ENCODE measurements around the gene ZNF564.
"Not testable (repeated sequence)": the region's sequence is repeated elsewhere in the genome, so short reads cannot be mapped to it uniquely, and the experiment has no call there.

ZNF564 gene

GRCh38 chr19:12551060-12551832 lies at the start of gene ZNF564:
TSS of gene ZNF564 (minus strand) at chr19:12551482. CDS start at chr19:12551332, 150 bp downstream.
- peak; percentile 97 for FAIRE-seq

DNA sequence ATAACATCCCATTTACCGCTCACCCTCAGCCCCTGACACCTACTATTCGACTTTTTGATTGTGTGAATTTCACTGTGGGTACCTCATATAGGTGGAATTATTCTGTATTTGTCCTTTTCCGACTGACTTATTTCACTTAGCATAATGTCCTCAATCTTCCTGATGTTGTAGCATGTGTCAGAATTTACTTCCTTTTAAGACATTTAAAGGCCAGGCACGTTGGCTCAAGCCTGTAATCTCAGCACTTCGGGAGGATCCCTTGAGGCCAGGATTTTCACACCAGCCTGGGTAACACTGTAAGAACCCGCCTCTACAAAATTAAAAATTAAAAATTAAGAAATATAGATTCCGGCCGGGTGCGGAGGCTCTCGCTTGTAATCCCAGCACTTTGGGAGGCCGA lies 46.3 kb upstream of the ZNF564 start:
- FAIRE-seq = no peak

- FAIRE-seq = no peak
Observed at GRCh38 chr19:12596927-12597548, 45.8 kb upstream of the ZNF564 start.

DNA sequence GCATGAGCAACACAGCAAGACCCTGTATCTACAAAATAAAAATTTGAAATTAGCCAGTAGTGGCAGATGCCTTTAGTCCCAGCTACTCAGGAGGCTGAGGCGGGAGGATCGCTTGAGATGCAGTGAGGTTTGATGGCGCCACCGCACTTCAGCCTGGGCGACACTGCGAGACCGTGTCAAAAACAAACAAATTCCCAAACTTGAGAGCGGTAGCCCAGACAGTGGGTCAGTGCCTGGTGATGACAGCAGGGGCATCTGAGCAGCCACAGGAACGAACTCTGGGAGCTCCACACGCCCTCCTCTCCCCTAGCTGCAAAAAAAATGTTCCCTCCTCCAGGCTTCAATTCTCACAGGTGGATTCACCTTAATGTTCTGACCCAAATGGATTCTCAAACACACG lies 45.2 kb upstream of the ZNF564 start:
- no peak for FAIRE-seq

DNA sequence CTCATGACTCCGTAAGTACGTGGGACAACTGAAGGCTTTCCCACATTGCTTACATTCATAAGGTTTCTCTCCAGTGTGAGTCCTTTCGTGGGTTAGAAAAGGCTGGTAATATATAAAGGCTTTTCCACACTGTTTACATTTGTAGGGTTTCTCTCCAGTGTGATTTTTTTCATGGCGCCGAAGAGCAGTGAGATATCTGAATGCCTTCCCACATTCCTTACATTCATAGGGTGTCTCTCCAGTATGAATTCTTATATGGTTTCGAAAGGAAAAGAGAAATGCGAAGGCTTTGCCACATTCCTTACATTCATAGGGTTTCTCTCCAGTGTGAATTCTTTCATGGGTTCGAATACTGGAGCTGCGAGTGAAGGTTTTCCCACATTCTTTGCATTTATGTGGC lies 29.8 kb upstream of the ZNF564 start:
- FAIRE-seq = no peak

DNA sequence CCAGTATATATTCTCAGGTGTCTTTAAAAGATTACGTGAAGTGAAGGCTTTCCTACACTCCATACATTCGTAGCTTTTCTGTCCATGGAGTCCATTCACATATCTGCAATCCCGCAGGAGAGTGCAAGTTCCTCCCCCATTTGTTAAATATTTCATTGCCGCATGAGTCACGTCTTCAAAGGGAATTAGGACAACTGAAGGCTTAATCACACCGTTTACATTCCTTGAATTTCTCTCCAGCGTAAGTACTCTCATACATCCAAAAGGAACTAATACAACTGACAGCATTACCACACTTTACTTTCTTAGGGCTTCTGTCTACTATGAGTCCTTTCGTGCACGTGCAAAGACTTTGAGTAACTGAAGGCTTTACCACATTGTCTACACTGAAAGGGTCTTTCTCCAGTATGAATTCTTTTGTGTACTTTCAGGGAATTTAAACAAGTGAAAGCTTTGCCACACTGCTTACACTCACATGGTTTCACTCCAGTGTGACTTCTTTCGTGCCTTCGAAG lies 29.0 kb upstream of the ZNF564 start:
- no peak for FAIRE-seq

GRCh38 chr19:12578641-12579040 lies 27.4 kb upstream of the ZNF564 start:
- FAIRE-seq = no peak

- FAIRE-seq = no peak
Observed at GRCh38 chr19:12574036-12574435, 22.8 kb upstream of the ZNF564 start.

DNA sequence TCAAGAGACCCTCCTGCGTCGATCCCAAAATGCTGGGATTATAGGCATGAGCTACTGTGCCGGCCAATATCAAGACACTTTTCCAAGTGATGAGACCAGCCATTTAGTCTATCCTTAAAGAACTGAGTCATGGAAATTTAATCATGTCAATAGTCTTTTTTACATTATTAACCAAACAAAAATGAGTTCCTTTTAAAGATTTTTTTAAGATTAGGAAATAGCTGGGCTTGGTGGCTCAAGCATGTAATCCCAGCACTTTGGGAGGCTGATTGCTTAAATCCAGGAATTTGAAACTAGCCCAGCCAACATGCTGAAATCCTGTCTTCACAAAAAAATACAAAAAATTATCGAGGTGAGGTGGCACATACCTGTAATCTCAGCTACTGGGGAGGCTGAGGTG lies 16.7 kb upstream of the ZNF564 start:
- FAIRE-seq = no peak

GRCh38 chr19:12566380-12566779 lies 15.1 kb upstream of the ZNF564 start:
- FAIRE-seq = not testable (repeated sequence)

DNA sequence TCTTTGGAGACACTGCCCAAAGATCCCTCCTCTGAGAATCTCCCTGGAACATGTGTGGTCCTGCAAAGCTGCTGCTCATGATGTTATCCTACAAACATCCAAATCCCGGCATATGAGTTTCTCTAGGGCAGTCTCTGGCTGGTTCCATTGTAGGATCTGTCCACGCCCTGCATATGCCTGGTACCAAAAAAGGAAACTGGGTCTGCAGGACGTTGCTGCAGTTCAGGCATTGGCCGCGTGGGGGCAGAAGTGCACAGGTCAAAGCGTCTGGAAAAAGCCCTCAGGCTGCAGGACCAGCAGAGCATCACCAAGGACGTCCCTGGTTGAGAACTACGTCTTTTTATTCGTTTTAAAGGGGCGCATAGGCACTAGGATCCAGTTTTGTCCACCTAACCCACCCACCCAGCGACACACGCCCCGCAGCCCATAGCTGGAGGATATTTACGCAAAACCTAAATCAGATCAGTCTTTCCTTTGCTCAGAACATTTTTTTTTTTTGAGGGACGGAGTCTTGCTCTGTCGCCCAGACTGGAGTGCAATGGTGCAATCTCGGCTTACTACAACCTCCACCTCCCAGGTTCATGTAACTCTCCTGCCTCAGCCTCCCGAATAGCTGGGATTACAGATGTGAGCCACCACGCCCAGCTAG lies 12.9 kb upstream of the ZNF564 start:
- FAIRE-seq = peak; percentile 72

GRCh38 chr19:12555456-12555930 lies 4.2 kb upstream of the ZNF564 start:
- FAIRE-seq = no peak

DNA sequence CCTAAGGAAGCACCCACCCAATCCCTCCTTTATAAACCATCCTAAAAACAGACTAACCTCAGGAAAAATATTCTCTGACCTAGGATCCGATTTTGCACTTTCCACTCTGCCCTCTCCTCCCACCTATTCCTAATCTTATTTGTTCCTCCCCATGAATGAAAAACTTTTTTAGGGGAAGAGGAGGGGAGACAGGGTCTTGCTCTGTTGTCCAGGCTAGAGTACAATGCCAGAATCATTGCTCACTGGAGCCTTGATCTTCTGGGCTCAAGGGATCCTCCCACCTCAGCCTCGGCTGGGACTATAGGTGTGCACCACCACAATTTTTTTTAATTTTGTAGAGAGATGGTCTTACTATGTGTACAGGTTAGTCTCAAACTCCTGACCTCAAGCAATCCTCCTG lies 4.4 kb downstream of the ZNF564 start:
- no peak for FAIRE-seq

DNA sequence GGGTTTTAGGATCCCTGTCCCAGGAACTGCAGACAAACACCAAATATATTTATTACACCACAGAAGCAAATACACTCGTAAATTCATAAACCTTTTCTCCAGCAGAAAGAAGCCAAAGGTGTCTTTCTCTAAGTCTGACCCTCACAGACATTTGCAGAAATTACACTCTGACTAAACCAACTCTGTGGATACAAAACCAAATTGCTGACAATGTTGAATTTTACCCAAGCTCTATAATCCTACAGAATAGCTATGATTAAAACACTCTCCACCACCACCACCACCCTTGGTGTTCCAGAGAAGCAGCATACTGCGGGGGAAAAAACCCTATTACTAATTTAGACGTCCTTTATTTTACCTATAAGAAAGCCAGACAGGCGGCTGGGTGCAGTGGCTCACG lies 5.2 kb downstream of the ZNF564 start:
- no peak for FAIRE-seq

DNA sequence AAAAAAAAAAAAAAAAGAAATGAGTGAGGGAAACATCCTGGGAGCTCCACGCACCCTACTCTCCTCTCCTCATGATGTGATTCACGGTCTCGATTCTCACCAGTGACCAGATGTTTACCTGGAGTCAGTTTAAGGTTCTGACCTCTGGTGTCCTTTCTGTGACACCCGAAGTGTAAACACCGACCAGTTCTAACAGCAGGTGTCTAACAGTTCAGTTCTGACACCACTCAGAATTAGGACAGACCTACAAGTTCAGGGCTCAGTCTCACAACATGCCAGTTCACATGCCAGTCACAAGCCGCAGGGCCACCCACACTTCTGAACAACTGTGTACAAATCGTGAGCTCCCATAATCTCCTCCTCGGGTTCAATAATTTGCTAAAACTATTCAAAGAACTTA lies 6.0 kb downstream of the ZNF564 start:
- FAIRE-seq = no peak

DNA sequence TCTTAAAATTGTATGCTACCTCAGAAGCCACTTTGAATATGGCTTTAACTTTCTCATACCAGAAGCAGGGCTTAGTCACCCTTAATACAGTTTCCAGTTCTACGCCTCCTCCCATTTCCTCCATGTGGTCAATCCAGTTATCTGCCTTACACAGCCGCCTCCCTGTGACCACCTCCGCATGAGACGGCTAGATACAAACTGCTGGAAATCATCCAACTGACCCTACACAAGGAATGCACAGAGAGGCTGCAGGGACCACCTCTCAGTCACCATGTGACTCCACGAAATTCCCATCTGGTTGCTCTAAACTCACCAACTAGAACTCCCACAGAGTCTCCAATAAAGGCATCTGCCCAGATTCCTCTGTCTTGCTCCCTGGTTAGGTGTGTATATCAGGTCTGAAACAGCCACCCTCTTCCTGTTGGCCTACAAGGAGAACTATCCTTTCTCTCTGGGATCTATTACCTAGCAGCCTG lies 6.8 kb downstream of the ZNF564 start:
- no peak for FAIRE-seq

DNA sequence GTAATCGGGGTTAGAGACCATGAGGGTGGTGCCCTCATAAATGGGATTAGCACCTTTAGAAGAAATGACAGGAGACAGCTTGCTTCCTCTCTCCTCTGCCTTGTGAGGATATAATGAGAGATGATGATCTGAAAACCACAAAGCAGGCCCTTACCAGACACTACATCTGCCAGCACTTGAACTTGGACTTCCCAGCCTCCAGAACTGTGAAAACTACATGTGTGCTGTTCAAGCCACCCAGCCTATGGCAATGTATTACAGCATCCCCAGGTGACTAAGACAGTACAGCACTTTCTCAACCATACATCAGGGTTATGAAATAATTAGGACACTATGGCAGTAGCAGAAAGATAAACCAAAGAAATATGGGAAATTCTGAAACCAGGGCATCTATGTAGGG lies 7.4 kb downstream of the ZNF564 start:
- FAIRE-seq = no peak

DNA sequence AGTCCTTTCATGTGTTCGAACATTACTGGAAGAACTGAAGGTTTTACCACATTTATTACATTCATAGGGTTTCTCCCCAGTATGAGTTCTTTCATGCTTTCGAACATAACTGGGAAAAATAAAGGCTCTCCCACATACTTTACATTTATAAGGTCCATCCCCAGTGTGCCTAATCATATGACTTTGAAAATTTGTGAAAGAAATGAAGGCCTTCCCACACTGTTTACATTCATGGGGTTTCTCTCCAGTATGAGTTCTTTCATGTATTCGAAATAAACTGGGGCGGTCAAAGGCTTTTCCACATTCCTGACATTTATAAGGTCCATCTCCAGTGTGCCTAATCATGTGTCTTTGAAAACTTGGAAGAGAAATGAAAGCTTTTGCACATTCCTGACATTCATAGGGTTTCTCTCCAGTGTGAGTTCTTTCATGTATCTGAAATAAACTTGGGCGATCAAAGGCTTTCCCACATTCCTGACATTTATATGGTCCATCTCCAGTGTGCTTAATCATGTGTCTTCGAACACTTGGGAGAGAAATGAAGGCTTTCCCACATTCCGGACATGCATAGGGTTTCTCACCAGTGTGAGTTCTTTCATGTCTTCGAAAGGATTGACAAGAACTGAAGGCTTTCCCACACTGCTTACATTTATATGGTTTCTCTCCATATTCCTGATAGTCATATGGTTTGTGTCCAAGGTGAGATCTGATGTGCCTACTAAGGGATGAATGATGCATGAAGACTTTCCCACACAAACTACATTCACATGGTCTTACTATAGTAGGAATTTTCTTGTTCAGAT lies 24.0 kb downstream of the ZNF564 start:
- no peak for FAIRE-seq

DNA sequence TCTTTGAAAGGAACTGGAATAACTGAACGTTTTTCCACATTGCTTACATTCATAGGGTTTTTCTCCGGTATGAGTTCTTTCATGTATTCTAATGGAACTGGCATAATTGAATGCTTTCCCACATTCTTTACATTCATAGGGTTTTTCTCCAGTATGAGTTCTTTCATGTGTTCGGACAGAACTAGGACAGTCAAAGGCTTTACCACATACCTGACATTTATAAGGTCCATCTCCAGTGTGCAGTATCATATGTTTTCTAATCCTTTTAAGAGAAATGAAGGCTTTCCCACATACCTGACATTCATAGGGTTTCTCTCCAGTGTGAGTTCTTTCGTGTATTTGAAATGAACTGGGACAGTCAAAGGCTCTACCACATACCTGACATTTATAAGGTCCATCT lies 24.7 kb downstream of the ZNF564 start:
- no peak for FAIRE-seq

DNA sequence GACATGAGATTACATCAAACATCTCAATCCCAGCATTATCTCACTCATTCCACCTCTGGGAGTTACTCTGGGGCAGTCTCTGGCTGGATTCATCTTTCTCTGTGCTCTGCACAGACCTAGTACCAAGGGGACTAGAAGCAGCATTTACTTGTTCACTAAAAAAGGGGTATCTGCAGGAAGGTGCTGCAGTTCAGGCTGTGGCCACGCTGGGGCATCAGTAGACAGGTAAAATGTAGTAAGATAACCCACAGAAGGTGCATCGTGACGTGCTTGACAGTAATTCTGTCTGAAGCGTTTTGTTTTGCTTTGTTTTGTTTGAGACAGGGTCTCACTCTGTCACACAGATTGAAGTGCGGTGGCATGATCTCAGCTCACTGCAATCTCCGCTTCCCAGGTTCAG lies 29.3 kb downstream of the ZNF564 start:
- FAIRE-seq = no peak

- FAIRE-seq = no peak
Observed at GRCh38 chr19:12513531-12514061, 37.7 kb downstream of the ZNF564 start.

DNA sequence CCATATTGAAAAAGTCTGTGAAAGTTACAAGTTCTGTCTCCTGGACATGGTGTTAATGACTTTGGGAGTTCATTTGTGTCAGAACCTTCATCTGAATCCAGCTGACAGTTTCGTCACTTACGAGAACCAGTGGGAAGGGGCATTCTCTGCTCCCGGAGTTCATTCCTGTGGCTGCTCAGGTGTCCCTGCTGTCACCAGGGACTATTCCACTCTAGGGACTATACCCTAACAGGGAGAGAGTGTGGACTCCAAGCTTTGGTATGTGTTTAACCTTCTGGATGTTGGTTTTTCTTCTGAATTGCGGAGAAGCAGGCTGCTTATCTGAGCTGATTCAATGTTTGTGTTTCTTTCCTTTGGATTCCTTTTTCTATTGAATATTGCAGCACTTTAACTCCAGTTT lies 54.2 kb downstream of the ZNF564 start:
- FAIRE-seq = no peak

Data from endometrium (tissue), 2 donors.